Mucosa of stomach (tissue), 1 donor: ENCODE measurements around the gene TM6SF1.

ENCODE experiments used
- H3K27me3 ChIP-seq: one replicate; pipeline ENCODE4 v1.7.0; 2013; ENCODE audit warnings: mild to moderate bottlenecking, low read length; ENCODE audit not compliant: control insufficient read depth, insufficient read depth
- H3K36me3 ChIP-seq: one replicate; pipeline ENCODE4 v1.7.0; 2013; ENCODE audit warnings: low read length; ENCODE audit not compliant: control insufficient read depth, insufficient read depth
- H3K4me1 ChIP-seq: one replicate; pipeline ENCODE4 v1.7.0; 2013; ENCODE audit warnings: mild to moderate bottlenecking, low read length; ENCODE audit not compliant: control insufficient read depth, insufficient read depth
- H3K4me3 ChIP-seq: one replicate; pipeline ENCODE4 v1.7.0; 2013; ENCODE audit warnings: low read length
- H3K9ac ChIP-seq: one replicate; pipeline ENCODE4 v1.7.0; 2013; ENCODE audit warnings: mild to moderate bottlenecking, low read length, moderate library complexity
- H3K9me3 ChIP-seq: one replicate; pipeline ENCODE4 v1.7.0; 2013; ENCODE audit warnings: mild to moderate bottlenecking, low read length, moderate library complexity; ENCODE audit not compliant: control insufficient read depth
- donor health status: Pancreatic carcinoma.

Gene TM6SF1

GRCh38 chr15:83106994-83107840 is at the start of gene TM6SF1:
TM6SF1 (plus strand) TSS chr15:83107645; CDS start chr15:83107681, 36 bp downstream.
- no peaks in the 10 kb centered on the region for H3K36me3 ChIP-seq
- H3K4me1 ChIP-seq = no peaks in the 10 kb centered on the region
- H3K27me3 ChIP-seq = peaks cover 36% of the 10 kb centered on the region
- no peak within 1 kb of the TSS for H3K9ac ChIP-seq
- H3K9me3 ChIP-seq = no peaks in the 10 kb centered on the region
- no peak within 1 kb of the TSS for H3K4me3 ChIP-seq

GRCh38 chr15:83057696-83058376 is 49.6 kb upstream of the TM6SF1 start:
- Histone ChIP-seq H3K4me1 (no peaks in the 10 kb centered on the region), H3K9me3 (no peaks in the 10 kb centered on the region), H3K36me3 (no peaks in the 10 kb centered on the region), H3K27me3 (no peaks in the 10 kb centered on the region), H3K4me3 (no peak overlapping the region), H3K9ac (no peak overlapping the region)

GRCh38 chr15:83061680-83062079 is 45.8 kb upstream of the TM6SF1 start:
- no peak overlapping the region for H3K4me3 ChIP-seq
- H3K4me1 ChIP-seq = peaks cover 13% of the 10 kb centered on the region
- no peaks in the 10 kb centered on the region for H3K9me3 ChIP-seq
- H3K36me3 ChIP-seq = no peaks in the 10 kb centered on the region
- no peaks in the 10 kb centered on the region for H3K27me3 ChIP-seq
- H3K9ac ChIP-seq = no peak overlapping the region

GRCh38 chr15:83062768-83063180 is 44.7 kb upstream of the TM6SF1 start:
- no peak overlapping the region for H3K4me3 ChIP-seq
- no peaks in the 10 kb centered on the region for H3K36me3 ChIP-seq
- H3K27me3 ChIP-seq = no peaks in the 10 kb centered on the region
- no peak overlapping the region for H3K9ac ChIP-seq
- H3K9me3 ChIP-seq = no peaks in the 10 kb centered on the region
- H3K4me1 ChIP-seq = peaks cover 13% of the 10 kb centered on the region

GRCh38 chr15:83063551-83063950 is 43.9 kb upstream of the TM6SF1 start:
- H3K4me1 ChIP-seq = peaks cover 13% of the 10 kb centered on the region
- no peaks in the 10 kb centered on the region for H3K27me3 ChIP-seq
- no peak overlapping the region for H3K9ac ChIP-seq
- H3K36me3 ChIP-seq = no peaks in the 10 kb centered on the region
- no peak overlapping the region for H3K4me3 ChIP-seq
- H3K9me3 ChIP-seq = no peaks in the 10 kb centered on the region

- Histone ChIP-seq H3K9me3 (no peaks in the 10 kb centered on the region), H3K9ac (no peak overlapping the region), H3K27me3 (no peaks in the 10 kb centered on the region), H3K4me3 (no peak overlapping the region), H3K36me3 (no peaks in the 10 kb centered on the region), H3K4me1 (peaks cover 13% of the 10 kb centered on the region)
Measured at GRCh38 chr15:83064859-83065258, 42.6 kb upstream of the TM6SF1 start.

- H3K9me3 ChIP-seq = no peaks in the 10 kb centered on the region
Measured at GRCh38 chr15:83065431-83065830, 42.0 kb upstream of the TM6SF1 start.

GRCh38 chr15:83066034-83066733 is 41.3 kb upstream of the TM6SF1 start:
- peak overlapping the region; percentile 42 for H3K4me3 ChIP-seq
- no peaks in the 10 kb centered on the region for H3K9me3 ChIP-seq
- peaks cover 13% of the 10 kb centered on the region for H3K4me1 ChIP-seq
- peak overlapping the region; percentile 82 for H3K9ac ChIP-seq
- H3K36me3 ChIP-seq = no peaks in the 10 kb centered on the region
- no peaks in the 10 kb centered on the region for H3K27me3 ChIP-seq

More at GRCh38 chr15:83065431-83065830, 42.0 kb upstream of the TM6SF1 start:
- Histone ChIP-seq H3K27me3 (no peaks in the 10 kb centered on the region), H3K4me1 (peaks cover 13% of the 10 kb centered on the region), H3K9ac (peak overlapping the region; percentile 82), H3K36me3 (no peaks in the 10 kb centered on the region), H3K4me3 (no peak overlapping the region)

GRCh38 chr15:83066734-83067637 is 40.5 kb upstream of the TM6SF1 start, which contains the start of gene BTBD1:
BTBD1 (minus strand) TSS chr15:83067252; CDS start chr15:83067151, 101 bp downstream.
- H3K4me3 ChIP-seq = peak within 1 kb of the TSS; percentile 42
- H3K9ac ChIP-seq = peak within 1 kb of the TSS; percentile 82
- H3K4me1 ChIP-seq = peaks cover 13% of the 10 kb centered on the region
- no peaks in the 10 kb centered on the region for H3K9me3 ChIP-seq
- no peaks in the 10 kb centered on the region for H3K27me3 ChIP-seq
- no peaks in the 10 kb centered on the region for H3K36me3 ChIP-seq

GRCh38 chr15:83067638-83067962 is 39.8 kb upstream of the TM6SF1 start:
- Histone ChIP-seq H3K27me3 (no peaks in the 10 kb centered on the region), H3K4me3 (peak overlapping the region; percentile 42), H3K36me3 (no peaks in the 10 kb centered on the region)

GRCh38 chr15:83068054-83068453 is 39.4 kb upstream of the TM6SF1 start:
- Histone ChIP-seq H3K4me3 (no peak overlapping the region), H3K9me3 (no peaks in the 10 kb centered on the region), H3K9ac (no peak overlapping the region), H3K27me3 (no peaks in the 10 kb centered on the region), H3K36me3 (no peaks in the 10 kb centered on the region), H3K4me1 (peaks cover 11% of the 10 kb centered on the region)

More at GRCh38 chr15:83067638-83067962, 39.8 kb upstream of the TM6SF1 start:
- H3K9ac ChIP-seq = no peak overlapping the region
- no peaks in the 10 kb centered on the region for H3K9me3 ChIP-seq
- H3K4me1 ChIP-seq = peaks cover 13% of the 10 kb centered on the region
